Gastroesophageal sphincter (tissue), 3 donors: ENCODE measurements around the gene SGPP1.

Experiments
- EP300 ChIP-seq: sonication (generic); formaldehyde crosslinking; IDR thresholded peaks from one replicate; pipeline ENCODE4 v1.6.1; 2017; ENCODE audit warnings: antibody characterized with exemption, mild to moderate bottlenecking
- POLR2A ChIP-seq, 2 donors: fragments of 450-650 bp; IDR thresholded peaks; one replicate each; pipeline ENCODE4 v1.6.1; 2017; ENCODE audit warnings: antibody characterized with exemption in 2 of 2, mild to moderate bottlenecking in 2 of 2, moderate library complexity in 1 of 2
- POLR2AphosphoS5 ChIP-seq: sonication (generic); formaldehyde crosslinking; IDR thresholded peaks from one replicate; pipeline ENCODE4 v1.6.1; 2017; ENCODE audit warnings: antibody characterized with exemption
- TF ChIP-seq, protein P1 (sequence below), 4 experiments: fragments of 200-600 bp in 2 of 4; fragments of 450-650 bp in 2 of 4; sonication (generic) in 1 of 4; IDR thresholded peaks; one replicate each; pipeline ENCODE4 v1.5.1; 2017 to 2019; ENCODE audit warnings: antibody characterized with exemption in 4 of 4, mild to moderate bottlenecking in 2 of 4, moderate library complexity in 2 of 4

DNA sequence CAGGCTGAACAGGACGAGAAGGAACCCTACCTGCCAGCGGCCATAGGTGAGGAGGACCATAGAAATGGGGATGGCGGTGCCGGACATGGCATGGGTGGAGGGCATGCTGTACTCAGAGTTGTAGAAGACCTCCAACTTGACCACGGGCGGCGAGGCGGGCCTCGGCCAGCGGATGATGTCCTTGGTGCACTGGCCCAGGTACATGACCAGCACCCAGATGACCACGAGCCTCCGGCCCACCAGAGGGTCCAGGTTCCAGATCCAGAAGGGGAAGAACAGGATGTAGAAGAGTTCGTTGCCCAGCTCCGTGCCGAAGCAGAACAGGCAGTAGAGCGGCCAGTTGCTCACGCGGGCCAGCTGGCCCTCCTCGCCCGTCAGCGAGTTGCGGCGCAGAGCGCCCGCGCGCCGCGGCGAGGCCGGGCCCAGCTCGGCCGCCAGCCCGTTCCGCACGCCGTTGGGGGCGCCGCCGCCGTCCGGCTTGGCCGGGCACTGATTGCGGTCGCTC, 582 bp downstream of the SGPP1 start:
- TF ChIP-seq, protein P1, sequence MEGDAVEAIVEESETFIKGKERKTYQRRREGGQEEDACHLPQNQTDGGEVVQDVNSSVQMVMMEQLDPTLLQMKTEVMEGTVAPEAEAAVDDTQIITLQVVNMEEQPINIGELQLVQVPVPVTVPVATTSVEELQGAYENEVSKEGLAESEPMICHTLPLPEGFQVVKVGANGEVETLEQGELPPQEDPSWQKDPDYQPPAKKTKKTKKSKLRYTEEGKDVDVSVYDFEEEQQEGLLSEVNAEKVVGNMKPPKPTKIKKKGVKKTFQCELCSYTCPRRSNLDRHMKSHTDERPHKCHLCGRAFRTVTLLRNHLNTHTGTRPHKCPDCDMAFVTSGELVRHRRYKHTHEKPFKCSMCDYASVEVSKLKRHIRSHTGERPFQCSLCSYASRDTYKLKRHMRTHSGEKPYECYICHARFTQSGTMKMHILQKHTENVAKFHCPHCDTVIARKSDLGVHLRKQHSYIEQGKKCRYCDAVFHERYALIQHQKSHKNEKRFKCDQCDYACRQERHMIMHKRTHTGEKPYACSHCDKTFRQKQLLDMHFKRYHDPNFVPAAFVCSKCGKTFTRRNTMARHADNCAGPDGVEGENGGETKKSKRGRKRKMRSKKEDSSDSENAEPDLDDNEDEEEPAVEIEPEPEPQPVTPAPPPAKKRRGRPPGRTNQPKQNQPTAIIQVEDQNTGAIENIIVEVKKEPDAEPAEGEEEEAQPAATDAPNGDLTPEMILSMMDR (IDR thresholded peaks at IDR 0.05): peak in 1 of 4 experiments; percentile 10
- no peak for TF ChIP-seq POLR2A (IDR thresholded peaks at IDR 0.05)
- no peak for TF ChIP-seq POLR2AphosphoS5
- no peak for TF ChIP-seq EP300
